Posterior vena cava (tissue), 2 donors: ENCODE results near the gene RHBDL1. TPM values are rescaled to one million over a fixed set of nuclear protein-coding genes. Genes with fewer than 3 reads are reported as not detected.

ENCODE experiments used
- DNase-seq: peaks from one replicate; pipeline ENCODE4 v3.0.0-alpha.2; 2020; ENCODE audit warnings: low spot score
- intact Hi-C, 2 donors: fragments of 100-400 bp; cut with DNase I; formaldehyde crosslinking; loops; one replicate each; pipeline versions ENCODE4 v1.14.1 to v1.14.2; 2022 to 2023
- long read RNA-seq, 2 donors: library from polyadenylated mRNA; unstranded; transcript quantifications; one replicate each; pipeline ENCODE4 v2.0.0, GENCODE V29; 2020 to 2021
- total RNA-seq, 2 donors: library from RNA; stranded (reverse); fragmentation: NEBNext Ultra II Directional; extraction: Animal tissue kit (Norgen Biotek cat#: 25700); gene quantifications; one replicate each; pipeline ENCODE4 v1.2.1, GENCODE V29; 2021
- donor health status: DM: yes; HTN: yes; CAD: no.
- donor health status: DM: yes; HTN: yes; CAD: no.

Gene RHBDL1
- under 1 TPM; 0.71 to 0.79 TPM for total RNA-seq
- long read RNA-seq, donor 1, partial matches to known transcripts, result 0 of 1 reads
- long read RNA-seq, donor 1, other reads (novel, unspliced or antisense), result 1 of 1 reads
- long read RNA-seq, donor 2, partial matches to known transcripts, result 0 of 3 reads
- long read RNA-seq, donor 2, other reads (novel, unspliced or antisense), result 1 of 3 reads

DNA sequence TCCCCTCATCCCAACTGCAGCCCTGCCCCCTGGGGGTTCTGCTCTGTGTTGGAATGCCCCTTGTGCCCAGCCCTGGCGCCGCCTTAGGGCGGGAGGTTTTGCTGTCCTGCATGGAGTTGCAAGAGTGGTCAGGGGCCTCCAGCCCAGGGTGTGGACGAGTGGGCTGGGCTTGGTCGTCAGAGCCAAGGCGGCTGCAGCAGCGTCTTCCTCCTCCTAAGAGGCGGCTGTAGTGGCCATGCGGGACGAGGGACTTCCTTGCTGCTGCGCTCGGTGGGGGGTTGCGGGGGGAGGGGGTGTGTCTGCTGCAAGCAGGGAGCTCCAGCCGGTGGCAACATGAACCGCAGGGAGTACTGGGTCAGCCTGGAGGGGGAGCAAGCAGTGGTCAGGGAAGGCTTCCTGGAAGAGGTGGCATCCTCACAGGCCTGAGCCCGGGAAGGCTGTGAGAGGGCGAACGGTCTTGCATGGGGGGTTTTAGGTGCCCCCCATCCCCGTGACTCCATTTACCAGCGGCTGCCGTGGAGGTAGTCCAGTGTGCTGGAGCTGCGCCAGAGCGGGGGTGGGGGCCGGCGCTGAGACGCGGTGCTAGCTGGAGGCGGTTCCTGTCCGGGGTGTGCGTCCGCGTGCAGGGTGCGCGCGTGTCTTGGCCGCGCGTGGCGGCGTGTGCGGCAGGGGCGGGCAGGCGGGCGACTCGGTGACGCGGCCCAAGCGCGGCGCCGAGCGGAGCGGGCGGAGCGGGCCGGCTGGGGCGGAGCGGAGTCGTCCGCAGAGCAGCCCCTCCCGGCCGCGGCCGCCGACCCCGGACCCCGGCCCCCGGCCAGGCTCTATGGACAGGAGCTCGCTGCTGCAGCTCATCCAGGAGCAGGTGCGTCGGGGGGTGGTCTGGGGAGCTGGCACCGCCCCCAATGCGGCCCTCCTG, at the start of gene RHBDL1:
TSS of gene RHBDL1 (plus strand) at position 704 of the 916 bp plus-strand sequence. CDS start at position 824, 120 bp downstream.
- intact Hi-C loops, result no loop called here
- no peak for DNase-seq

DNA sequence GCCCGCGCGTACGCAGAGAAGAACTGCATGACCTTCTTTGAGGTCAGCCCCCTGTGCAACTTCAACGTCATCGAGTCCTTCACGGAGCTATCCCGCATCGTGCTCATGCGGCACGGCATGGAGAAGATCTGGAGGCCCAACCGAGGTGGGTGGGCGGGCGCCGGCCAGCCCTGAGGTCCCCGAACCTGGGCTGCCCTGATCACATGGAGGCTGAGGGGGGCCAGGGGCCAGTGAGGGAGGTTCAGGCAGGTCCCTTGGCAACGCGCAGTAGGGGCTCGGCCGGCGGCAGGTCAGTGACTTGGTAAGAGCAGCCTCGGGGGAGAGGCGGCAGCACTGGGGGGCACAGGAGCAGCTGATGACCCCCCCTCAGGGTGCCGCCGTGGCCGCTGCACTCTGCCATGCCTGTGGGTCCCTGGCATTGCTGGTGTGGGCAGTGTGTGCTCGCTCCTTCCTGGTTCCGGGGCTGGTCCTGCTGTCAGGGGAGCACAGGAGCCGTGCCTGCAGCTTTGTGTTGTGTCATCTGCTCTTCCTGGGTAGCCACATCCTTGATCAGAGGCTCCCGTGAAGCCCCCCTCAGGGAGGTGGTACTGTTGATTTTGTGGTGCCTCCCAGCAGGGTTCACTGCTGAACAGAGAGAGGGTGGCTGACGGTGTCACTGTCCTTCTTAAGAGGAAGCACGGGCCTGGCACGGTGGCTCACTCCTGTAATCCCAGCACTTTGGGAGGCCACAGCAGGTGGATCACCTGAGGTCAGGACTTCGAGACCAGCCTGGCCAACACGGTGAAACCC, 49.3 kb upstream of the RHBDL1 start:
- intact Hi-C loops, result loop anchor here in 1 of 2 donors (2.0 kb wide), 1 partner anchor 23 kb away; no protein-coding TSS in a partner anchor
- no peak for DNase-seq

DNA sequence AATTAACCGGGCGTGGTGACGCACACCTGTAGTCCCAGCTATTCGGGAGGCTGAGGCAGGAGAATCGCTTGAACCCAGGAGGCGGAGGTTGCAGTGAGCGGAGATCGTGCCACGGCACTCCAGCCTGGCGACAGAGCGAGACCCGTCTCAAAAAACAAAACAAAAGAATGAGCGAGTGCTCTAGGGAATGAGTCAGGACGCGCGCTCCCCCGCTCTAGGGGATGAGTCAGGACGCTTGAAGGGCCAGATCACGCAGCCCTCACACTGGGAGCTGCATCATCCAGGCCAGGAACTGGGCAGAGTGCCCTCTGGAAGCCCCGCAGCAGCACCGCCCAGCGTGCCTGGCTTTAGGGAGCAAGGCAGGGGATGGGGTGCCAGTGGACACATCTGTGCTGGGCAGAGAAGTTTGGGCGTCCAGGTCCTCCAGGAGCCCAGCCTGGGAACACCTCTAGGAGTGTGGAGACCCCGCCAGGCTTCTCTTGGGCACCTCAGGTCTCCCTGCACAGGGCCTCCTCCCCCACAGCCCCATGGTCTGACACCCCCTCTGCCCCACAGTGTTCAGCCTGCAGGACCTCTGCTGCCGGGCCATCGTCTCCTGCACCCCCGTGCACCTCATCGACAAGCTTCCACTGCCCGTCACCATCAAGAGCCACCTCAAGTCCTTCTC, 48.6 kb upstream of the RHBDL1 start:
- intact Hi-C loops, result no loop called here
- DNase-seq, result peak; percentile 91

DNA sequence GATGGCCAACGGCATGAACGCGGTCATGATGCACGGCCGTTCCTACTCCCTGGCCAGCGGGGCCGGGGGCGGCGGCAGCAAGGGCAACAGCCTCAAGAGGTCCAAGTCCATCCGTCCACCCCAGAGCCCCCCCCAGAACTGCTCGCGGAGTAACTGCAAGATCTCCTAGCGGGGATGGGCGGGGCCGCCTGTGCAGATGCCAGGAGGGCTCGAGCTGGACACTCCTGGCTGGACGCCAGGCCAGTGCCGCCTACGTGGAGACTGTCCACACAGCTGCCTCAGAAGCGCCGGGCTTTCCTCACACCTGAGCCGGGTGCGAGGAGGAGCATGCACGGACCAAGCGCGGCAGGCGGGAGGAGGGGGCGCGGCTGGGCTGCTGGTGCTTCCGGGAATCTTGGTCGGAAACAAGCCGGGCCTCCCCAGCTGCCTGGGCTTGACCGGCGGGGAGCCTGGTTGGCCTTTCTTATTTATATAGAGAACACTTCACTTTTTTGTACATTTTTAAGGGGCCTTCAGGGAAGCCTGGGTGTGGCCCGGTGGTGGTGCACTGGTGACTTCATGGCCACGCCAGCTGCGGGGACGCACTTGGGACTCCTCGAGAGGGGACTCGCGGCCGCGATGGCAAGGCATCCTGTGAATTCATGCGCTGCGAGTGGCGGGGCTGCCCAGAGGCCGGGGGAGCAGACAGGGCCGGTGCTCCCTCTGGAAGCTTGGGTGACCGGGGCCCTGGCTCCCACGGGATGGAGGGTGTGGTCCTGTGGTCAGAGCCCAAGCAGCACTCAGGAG, 47.8 kb upstream of the RHBDL1 start:
- peak; percentile 72 for DNase-seq

DNA sequence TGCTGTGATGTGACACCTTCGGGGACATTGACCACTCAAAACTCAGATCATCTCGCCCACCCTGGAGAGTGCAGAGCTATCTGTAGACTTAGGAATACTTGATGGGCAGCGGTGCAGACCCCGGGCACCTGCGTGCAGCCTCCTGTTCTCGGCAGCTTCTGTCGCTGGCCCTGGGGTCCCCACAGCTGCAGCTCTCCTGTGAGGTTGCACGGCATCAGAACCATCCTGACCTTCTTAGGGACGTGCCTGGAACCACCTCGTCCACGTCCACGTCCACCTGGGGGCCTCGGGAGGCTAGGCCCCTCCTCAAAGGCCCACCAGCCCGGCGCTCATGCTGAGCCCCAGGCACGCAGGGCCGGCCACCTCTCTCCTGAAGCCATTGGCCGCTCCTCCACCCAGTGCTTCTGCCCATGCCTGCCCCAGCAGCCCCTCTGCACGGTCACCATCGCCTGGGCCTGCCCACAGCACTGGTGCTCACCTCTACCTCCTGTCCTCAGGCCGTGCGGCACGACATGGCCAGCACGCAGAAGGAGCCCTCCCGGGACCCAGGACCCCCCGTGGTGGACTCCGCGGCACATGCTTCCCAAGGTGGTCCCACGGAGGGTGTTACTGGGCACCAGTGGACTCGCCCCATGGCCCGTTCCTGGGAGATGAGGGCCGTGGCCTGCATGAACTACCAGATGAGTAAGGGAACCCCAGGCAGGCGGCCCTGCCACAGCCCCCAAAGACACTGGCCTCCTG, 47.0 kb upstream of the RHBDL1 start:
- intact Hi-C loops, result no loop called here
- DNase-seq, result peak; percentile 80

More for the DNA sequence above, 47.8 kb upstream of the RHBDL1 start:
- intact Hi-C loops, result no loop called here

DNA sequence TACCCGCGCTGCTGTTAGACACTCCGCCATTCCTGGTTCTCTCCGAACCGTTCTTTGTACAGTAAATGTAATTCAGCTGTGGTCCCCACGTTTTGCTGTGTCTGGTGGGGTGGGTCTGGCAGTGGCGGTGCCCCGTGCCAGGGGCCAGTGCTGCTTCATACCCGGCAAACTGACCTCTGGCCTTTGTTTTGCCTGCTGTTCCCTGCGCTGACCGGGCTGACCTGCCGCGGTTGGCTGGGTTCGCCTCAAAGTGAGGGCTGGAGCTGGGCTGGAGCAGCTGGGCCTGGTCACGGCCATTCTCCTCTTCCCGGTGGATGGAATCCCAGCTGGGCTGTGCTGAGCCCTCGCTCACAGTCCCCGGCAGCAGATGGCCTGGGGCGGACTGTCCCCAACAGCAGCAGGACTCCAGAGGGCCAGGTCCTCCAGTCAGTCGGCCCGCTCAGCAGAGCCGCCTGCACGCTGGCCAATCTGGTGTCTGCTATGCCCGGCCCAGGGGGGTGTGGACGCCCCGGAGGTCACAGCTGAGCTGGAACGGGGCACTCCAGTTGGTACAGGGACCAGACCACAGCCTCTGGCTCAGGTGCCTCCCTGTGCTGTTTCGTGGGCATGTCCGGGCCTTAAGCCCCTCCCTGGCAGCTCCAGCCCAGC, 46.2 kb upstream of the RHBDL1 start:
- peak; percentile 77 for DNase-seq
- intact Hi-C loops, result no loop called here

DNA sequence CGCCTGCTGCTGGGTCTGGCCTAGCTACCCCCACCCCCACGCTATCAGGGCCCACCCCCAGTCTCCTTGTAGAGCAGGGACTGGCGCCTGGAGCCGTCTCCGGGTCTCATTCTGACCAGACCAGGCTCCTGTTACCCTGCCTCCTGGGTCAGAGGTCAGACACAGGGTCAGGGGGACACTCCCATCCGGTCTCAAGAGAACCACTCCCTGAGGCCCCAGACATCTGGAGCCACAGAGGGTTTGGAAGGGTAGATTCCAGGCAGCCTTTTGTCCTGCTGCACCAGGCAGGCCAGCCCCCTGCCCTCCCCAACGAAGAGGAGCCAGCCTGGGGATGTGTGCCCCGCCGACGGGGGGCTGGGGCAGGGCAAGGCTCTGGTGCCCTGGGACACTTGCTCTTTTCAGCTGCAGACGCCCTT, 45.6 kb upstream of the RHBDL1 start:
- intact Hi-C loops, result loop anchor here in 1 of 2 donors (5.0 kb wide), 1 partner anchor 38 kb away; the partner anchor contains the start of gene RAB40C
- DNase-seq, result no peak

DNA sequence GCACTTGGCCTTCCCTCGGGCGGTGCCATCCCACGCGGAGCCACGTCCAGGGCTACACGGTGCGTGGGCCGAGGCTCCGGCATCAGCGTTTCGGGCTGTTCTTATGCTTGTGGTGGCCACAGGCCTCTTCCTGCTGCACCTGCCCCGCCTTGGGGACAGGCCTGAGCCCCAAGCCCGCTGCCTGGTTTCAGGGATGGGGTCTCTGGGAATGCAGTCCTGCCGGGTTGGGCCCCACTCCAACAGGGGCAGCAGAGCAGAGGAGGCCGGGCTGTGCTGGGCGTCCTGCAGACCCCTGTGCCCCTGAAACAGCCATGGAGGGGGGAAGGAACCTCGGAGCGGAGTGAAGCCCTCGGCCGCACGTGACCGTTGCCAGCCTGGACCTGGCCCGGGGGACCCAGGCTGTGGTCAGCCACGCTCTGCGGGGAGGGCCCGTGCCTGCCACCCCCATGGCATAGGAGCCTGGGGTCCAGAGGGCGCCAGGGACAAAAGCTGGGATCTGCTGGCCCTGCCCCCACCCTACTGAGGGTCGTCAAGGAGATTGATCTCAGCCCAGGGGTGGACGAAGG, 45.1 kb upstream of the RHBDL1 start:
- DNase-seq, result peak; percentile 77
- intact Hi-C loops, result loop anchor here in 1 of 2 donors (5.0 kb wide), 1 partner anchor 38 kb away; the partner anchor contains the start of gene RAB40C

DNA sequence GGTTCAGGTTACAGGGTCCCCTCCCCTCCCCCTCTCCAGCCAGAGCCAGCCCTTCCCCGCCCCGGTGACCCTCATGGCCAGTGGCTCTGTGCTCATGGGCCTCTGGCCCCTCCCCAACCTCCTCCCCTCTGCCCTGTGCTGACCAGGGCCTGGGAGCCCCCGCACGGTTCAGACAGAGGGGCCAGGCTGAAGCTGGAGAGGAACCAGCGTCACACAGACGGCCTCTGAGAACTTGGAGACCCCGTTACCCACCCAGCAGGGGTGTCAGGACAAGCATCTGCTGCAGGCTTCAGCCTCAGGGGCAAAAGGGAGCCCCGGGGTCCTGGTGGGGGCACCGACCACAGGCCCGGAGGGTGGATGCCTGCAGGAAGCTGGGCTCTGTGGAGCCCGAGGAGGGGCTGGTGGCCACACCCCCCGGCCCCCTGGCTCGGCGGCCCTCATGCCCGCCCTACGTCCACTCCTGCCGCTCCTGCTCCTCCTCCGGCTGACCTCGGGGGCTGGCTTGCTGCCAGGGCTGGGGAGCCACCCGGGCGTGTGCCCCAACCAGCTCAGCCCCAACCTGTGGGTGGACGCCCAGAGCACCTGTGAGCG, 44.6 kb upstream of the RHBDL1 start, which contains the start of gene WFIKKN1:
TSS of gene WFIKKN1 (plus strand) at position 171 of the 591 bp plus-strand sequence. CDS start at position 440, 269 bp downstream.
- peak; percentile 85 for DNase-seq
- intact Hi-C loops, result loop anchor here in 1 of 2 donors (5.0 kb wide), 1 partner anchor 39 kb away; the partner anchor contains the start of gene RAB40C

DNA sequence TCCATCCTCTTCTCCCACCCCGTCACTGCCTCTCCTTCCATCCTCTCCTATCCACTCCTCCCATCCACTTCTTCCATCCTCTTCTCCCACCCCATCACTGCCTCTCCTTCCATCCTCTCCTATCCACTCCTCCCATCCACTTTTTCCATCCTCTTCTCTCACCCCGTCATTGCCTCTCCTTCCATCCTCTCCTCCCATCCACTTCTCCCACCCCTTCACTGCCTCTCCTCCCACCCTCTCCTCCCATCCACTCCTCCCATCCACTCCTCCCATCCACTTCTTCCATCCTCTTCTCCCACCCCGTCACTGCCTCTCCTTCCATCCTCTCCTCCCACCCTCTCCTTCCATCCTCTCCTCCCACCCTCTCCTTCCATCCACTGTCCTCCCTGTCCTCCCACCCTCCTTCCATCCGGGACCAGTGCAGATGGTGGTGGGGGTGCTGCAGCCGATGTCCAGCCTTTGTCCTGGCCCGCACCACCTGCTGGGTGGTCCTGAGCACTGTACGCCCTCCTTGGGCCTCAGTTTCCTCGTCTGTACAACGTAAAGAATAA, 43.6 kb upstream of the RHBDL1 start:
- intact Hi-C loops, result loop anchor here in 1 of 2 donors (5.0 kb wide), 1 partner anchor 40 kb away; the partner anchor contains the start of gene RAB40C
- DNase-seq, result no peak

DNA sequence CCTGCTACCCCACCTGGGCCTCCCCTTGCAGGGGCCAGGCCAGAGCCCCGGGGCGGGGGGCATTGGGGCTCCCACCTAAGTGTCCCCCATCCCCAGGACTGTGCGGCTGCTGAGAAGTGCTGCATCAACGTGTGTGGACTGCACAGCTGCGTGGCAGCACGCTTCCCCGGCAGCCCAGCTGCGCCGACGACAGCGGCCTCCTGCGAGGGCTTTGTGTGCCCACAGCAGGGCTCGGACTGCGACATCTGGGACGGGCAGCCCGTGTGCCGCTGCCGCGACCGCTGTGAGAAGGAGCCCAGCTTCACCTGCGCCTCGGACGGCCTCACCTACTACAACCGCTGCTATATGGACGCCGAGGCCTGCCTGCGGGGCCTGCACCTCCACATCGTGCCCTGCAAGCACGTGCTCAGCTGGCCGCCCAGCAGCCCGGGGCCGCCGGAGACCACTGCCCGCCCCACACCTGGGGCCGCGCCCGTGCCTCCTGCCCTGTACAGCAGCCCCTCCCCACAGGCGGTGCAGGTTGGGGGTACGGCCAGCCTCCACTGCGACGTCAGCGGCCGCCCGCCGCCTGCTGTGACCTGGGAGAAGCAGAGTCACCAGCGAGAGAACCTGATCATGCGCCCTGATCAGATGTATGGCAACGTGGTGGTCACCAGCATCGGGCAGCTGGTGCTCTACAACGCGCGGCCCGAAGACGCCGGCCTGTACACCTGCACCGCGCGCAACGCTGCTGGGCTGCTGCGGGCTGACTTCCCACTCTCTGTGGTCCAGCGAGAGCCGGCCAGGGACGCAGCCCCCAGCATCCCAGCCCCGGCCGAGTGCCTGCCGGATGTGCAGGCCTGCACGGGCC, 42.8 kb upstream of the RHBDL1 start:
- intact Hi-C loops, result loop anchor here in 1 of 2 donors (5.0 kb wide), 1 partner anchor 40 kb away; the partner anchor contains the start of gene RAB40C
- peak; percentile 76 for DNase-seq

DNA sequence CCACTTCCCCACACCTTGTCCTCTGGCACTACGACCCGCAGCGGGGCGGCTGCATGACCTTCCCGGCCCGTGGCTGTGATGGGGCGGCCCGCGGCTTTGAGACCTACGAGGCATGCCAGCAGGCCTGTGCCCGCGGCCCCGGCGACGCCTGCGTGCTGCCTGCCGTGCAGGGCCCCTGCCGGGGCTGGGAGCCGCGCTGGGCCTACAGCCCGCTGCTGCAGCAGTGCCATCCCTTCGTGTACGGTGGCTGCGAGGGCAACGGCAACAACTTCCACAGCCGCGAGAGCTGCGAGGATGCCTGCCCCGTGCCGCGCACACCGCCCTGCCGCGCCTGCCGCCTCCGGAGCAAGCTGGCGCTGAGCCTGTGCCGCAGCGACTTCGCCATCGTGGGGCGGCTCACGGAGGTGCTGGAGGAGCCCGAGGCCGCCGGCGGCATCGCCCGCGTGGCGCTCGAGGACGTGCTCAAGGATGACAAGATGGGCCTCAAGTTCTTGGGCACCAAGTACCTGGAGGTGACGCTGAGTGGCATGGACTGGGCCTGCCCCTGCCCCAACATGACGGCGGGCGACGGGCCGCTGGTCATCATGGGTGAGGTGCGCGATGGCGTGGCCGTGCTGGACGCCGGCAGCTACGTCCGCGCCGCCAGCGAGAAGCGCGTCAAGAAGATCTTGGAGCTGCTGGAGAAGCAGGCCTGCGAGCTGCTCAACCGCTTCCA, 42.0 kb upstream of the RHBDL1 start:
- intact Hi-C loops, result loop anchor here in 1 of 2 donors (5.0 kb wide), 1 partner anchor 41 kb away; the partner anchor contains the start of gene RAB40C
- DNase-seq, result peak; percentile 79

DNA sequence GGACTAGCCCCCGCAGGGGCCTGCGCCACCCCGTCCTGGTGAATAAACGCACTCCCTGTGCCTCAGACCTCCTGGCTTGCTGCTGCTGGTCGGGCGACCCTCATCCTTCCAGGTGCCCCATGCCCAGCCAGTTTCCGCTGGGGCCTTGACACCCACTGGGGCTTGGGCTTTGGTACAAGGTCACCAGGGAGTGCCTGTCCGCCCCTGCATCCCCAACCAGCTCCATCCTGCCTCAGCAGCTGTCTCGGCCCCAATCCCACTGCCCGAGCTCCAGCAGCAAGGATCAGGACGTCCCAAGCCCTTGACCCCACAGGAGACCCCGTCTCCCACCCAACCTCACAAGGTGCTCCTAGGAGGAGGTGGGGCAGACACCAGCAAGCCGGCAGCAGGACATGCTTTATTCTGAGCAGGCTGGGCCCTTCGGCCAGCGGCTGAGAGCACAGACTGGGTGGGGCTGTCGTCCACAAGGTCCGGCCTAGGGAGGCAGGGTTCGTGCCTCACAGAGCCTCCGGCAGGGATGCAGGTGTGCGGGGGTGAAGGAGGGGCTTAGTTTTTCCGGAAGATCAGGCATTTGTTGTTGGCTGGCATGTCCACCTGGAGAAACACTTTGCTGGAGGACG, 41.3 kb upstream of the RHBDL1 start:
- intact Hi-C loops, result loop anchor here in 1 of 2 donors (5.0 kb wide), 1 partner anchor 42 kb away; the partner anchor contains the start of gene RAB40C
- no peak for DNase-seq
